Measurements from ENCODE around the gene RAMP2. TPM values are rescaled to one million over a fixed set of nuclear protein-coding genes. Genes with fewer than 3 reads are reported as not detected.

The RAMP2 gene
- total and polyA plus RNA-seq, 2 of the 13 experiments (the other 11 are each of a cell fraction or from before 2014, with no cell fraction given): 1.4 to 5.2 TPM

GRCh38 chr17:42780851-42781638 lies 20.0 kb downstream of the RAMP2 start (continued):
- TF ChIP-seq ZNF331 (CRISPR knock-in tag; IDR thresholded peaks at IDR 0.05): no peak
- no peak for TF ChIP-seq ZUFSP (CRISPR knock-in tag; IDR thresholded peaks at IDR 0.05; ENCODE audit: borderline replicate concordance)
- TF ChIP-seq GATA4 (IDR thresholded peaks at IDR 0.05; ENCODE audit: borderline replicate concordance, low read depth): no peak
- no peak for TF ChIP-seq POLR2AphosphoS5 (IDR thresholded peaks at IDR 0.05; ENCODE audit: low read depth, low read length)
- peak; percentile 73 for TF ChIP-seq ZNF317 (CRISPR knock-in tag; IDR thresholded peaks at IDR 0.05)
- TF ChIP-seq ZC3H4 (CRISPR knock-in tag; IDR thresholded peaks at IDR 0.05; ENCODE audit: borderline replicate concordance): no peak
- TF ChIP-seq ZNF607 (CRISPR knock-in tag; IDR thresholded peaks at IDR 0.05; ENCODE audit: borderline replicate concordance): no peak
- no peak; the same call in 1 of the 2 replicates for TF ChIP-seq HES4 (CRISPR knock-in tag; IDR thresholded peaks at IDR 0.05; ENCODE audit: borderline replicate concordance)
- TF ChIP-seq MEIS2 (CRISPR knock-in tag; IDR thresholded peaks at IDR 0.05): no peak
- no peak for TF ChIP-seq ZNF781 (CRISPR knock-in tag; IDR thresholded peaks at IDR 0.05; ENCODE audit: borderline replicate concordance, not compliant biosample characterization)
- TF ChIP-seq ZKSCAN8 (CRISPR knock-in tag; IDR thresholded peaks at IDR 0.05; ENCODE audit: borderline replicate concordance): no peak
- 0 out of 2 replicates have a peak, but pooled peaks have one; percentile 13 for TF ChIP-seq ZNF543 (CRISPR knock-in tag; IDR thresholded peaks at IDR 0.05)
- TF ChIP-seq CSRNP1 (CRISPR knock-in tag; IDR thresholded peaks at IDR 0.05): peak; percentile 21; the same call in 1 of the 2 replicates
- no peak for TF ChIP-seq AFF4 (CRISPR knock-in tag; IDR thresholded peaks at IDR 0.05)
- no peak for TF ChIP-seq ZNF260 (CRISPR knock-in tag; IDR thresholded peaks at IDR 0.05; ENCODE audit: borderline replicate concordance, low read depth)
- no peak for TF ChIP-seq CREB1 (IDR thresholded peaks at IDR 0.05)
- TF ChIP-seq CREB1 (CRISPR knock-in tag; IDR thresholded peaks at IDR 0.05): no peak
- no peak for TF ChIP-seq ZNF740 (CRISPR knock-in tag; IDR thresholded peaks at IDR 0.05)
